Activated CD8-positive, alpha-beta memory T cell treated with anti-CD3 and anti-CD28 coated beads, Interleukin-2, amount 50 U/mL, for 48 hours (primary cell): ENCODE data around the gene PPP1R13B.

Experiments
- DNase-seq: peaks from one replicate; pipeline ENCODE4 v3.0.0-alpha.2; 2020

The PPP1R13B gene

DNA sequence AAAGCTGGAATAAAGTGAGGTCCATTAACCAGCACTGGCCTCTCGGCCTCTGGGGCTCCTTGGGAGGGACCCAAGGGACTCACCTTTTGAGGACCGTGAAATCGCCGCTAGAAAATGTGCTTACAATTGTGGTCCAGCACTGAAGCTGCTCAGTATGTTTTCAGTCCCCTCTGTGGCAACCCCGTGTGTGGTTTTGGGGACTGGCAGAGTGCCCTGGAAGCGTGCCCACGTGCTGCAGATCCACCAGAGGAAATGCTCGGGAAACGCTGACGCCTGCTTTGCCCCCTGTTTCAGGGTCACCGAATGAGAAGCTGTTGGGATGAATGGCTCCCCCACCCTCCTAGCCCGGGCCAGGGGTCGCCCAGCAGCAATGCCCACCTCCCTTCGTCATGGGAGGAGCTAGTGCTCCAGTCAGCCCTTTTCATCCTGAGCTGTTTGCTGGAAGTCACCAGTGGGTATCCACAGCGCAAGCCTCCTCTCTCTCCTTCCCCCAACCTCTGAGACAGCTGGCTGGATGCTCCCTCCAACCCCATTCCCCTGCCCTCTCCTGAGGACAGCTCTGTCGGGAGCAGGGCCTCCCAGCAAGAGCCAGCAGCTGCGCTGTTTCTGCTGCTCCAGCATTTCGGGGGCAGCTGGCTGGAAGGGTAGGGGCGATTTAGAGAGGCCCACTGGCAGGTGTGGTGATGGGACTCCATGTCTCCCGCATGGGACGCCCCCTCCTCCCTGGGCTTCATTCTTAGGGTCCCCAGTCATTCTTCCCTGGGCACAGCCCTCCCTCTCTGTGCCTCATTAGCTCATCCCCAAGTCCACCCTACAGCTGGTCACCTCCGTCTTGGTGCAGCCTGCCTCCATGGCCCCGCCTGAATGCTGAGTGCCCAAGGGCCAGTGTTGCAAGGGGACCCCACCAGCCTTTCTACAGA, 33.2 kb upstream of the PPP1R13B start:
- peak; percentile 61 for DNase-seq

- DNase-seq: no peak
These were observed 32.4 kb upstream of the PPP1R13B start for GRCh38 chr14:103879570-103880347.

DNA sequence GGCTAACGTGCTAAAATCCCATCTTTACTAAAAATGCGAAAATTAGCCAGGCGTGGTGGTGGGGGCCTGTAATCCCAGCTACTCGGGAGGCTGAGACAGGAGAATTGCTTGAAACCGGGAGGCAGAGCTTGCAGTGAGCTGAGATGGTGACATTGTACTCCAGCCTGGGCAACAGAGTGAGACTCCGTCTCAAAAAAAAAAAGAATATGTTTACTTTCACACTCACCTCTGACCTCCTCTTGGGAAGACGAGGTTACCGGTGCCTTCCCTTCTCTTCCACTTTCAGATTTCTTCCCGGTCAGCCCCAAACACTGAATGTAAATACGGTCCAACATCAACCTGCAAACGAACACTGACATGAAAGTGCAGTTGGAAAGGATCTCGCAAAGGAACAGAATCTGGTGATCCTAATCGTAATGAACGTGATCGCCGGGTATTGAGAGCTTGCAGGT, 31.8 kb upstream of the PPP1R13B start:
- DNase-seq: no peak

DNA sequence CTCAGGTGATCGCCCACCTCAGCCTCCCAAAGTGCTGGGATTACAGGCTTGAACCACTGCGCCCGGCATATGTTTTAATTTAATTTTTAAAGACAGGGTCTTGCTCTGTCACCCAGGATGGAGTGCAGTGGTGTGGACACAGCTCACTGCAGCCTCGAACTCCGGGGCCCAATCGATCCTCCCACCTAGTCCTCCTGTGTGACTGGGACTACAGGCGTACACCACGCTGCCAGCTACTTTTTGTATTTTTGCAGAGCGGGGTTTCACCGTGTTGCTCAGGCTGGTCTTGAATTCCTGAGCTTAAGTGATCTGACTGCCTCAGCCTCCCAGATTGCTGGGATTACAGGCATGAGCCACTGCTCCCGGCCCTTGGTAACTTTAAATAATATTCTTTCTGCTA, 30.8 kb upstream of the PPP1R13B start:
- no peak for DNase-seq

- no peak for DNase-seq
These were observed 27.6 kb upstream of the PPP1R13B start for GRCh38 chr14:103875010-103875409.

DNA sequence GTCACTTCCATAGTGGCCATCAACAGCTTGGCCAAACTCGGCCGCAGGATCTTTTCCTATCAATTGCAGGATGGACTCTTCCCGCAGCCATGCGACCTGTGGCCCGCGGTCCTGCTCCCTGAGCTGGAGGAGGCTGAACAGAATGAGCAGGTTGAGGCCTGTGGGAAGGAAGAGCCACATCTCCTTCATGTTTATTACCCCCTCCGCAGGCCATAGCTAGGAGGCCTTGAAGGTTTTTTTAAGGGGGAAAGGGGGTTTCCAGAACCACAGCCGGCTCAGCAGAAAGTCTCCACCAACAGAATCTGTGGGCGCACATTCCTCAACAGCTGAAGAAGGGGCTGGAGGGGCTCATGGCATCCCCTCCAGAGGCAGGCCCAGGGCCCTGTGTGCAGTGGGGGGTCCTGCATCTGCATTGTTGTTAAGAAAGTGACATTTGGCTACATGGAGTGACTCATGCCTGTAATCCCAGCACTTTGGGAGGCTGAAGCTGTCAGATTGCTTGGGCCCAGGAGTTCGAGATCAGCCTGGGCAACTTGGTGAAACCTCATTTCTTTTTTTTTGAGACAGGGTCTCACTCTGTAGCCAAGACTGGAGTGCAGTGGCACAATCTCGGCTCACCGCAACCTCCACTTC, 25.2 kb upstream of the PPP1R13B start:
- no peak for DNase-seq

DNA sequence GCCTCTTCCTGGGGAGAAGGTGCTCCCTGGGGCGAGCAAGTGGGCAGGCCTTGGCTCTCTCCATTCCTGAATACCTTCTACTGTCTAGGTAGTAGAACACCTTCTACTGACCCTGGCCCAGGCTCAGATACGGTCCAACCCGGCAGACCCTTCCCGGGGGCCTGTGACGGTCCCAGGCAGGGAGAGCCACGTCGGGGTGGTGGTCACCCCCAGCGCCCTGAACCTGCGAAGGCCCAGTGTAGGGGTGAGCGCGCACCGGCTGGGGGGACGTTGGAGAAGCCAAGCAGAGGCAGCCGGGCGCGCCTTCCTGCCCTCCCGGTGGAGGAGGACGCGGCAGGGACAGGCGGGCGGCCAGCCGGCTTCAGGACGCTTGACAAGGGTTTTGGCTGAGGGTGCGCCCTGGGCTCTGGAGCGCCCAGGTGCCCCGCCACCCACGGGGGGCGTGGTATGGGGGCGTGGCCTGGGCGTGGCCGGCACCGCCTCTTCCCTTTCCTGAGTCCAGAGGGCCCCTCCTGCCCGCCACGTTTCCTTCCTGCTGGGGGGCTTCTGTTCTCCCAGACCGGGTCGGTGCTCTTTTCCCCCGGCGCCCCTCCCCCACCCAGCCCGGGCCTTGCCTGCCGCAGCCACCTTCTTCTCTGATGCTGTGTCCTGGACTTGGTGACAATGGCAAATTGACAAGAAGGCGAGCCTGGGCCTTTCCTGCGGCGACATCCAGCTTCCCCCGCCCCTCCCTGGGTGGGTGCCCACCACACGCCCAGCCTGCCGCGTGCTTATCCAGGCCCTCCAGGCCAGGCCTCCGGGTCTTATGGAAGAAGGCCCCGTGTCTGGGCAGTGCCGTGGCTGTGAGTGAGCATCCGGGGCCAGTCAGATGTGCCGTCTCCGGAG, 24.5 kb upstream of the PPP1R13B start:
- DNase-seq: peak; percentile 90

DNA sequence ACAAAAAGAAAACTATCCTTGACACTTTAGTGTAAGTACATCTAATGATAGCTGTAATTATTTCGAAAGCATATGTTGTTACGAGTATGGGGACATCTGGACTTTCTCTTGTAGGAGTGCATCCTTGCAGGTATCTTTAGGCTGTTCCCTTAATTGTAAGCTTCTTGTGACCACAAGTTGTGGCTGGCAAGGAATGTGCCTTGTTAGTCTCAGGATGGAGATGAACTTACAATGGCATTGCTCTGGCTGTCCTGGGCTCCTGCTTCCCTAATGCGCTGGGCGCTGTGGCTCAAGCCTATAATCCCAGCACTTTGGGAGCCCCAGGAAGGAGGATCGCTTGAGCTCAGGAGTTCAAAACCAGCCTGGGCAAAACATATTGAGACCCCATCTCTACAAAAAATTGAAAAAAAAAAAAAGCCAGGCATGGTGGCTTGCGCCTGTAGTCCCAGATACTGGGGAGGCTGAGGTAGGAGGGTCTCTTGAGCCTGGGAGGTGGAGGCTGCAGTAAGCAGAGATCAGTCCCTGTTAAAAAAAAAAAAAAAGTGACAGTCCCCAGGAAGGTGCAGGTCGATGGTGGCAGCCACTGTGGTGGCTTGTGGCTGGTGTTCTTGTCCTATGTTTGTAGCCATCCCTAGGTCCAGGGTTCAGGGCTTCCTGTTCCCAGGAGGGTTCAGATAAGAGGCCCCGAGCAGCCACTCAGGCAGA, 23.7 kb upstream of the PPP1R13B start:
- no peak for DNase-seq

- DNase-seq: no peak
These were observed 22.9 kb upstream of the PPP1R13B start for GRCh38 chr14:103870144-103870876.

DNA sequence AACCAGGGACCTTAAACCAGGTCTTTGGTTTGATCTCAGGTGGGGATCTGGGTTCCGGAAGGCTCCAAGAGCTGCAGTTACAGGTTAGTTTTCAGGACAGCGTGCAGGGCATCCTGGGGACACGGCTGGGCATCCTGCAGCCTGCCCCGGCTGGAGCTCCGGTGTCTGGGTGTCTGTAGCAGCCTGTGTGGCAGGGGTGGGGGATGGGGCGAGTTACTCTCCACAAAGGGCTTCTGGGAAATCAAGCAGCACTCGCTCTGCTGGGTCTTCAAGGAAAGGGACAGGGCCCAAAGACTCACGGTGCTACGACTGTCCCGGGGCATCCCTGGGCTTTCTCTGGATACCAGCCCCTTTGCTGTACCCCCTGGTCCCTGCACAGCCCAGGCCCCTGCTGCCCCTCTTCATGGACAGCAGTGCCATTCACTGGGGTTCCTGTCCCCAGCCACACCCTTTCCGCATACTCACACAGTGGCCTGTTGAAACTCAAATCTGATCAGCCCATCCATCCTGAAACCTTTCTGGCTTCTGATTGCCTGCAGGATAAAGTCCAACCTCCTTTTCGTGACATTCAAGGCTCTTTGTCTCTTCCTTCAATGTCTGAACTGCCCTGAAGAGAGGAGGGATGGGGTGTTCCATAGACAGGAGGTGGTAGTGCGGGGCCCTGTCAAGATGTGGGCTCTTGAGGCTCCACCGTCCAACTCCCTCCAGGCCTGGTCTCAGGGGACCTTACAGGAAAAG, 22.2 kb upstream of the PPP1R13B start:
- no peak for DNase-seq

DNA sequence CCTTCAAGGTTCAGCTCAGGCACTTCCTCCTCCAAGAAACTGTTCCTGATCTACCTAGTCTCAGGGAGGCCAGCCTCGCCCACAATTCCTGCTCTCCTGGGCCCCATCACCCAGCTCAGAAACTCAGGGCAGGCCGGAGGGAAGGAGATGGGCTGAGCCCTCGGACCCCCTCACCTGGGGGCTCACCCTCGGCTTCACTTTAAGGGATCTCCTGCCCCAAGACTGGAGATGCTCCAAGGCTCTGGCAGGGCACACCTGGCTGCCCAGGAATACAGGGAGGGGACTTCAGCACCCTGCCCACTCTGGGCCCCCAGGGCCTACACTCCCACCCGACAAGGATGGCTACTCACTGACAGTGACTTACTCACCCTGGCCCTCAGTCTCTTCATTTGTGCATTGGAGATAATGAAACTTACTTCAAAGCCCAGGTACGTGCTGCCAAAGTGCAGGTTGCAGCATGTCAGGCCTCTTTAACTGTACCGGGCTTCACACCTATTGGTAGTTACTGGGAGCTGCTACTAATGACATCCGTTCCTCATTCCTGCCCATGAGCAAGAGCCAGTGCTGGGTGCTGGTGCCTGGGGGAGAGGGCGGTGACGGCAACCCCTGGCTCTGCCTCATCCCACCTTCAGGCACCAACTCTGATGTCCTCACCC, 21.0 kb upstream of the PPP1R13B start:
- no peak for DNase-seq

- DNase-seq: no peak
These were observed 20.2 kb upstream of the PPP1R13B start for GRCh38 chr14:103867523-103867953.

- DNase-seq: no peak
These were observed 19.6 kb upstream of the PPP1R13B start for GRCh38 chr14:103867020-103867419.

GRCh38 chr14:103863245-103863644, 15.9 kb upstream of the PPP1R13B start:
- no peak for DNase-seq

DNA sequence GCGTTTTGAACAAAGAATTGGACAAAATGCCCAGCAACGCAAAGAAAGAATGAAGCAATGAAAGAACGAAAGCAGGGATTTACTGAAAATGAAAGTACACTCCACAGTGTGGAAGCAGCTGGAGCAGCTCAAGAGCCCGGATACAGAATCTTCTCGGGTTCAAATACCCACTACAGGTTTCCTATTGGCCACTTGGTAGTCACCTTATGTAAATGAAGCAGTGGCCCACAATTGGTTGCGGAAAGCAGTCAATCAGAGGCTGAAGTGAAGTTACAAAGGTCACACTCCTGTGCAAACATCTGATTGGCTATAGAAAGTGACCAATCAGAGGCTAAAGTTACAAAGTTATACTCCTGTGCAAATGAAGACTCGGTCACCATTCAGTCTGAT, 15.0 kb upstream of the PPP1R13B start:
- DNase-seq: no peak

DNA sequence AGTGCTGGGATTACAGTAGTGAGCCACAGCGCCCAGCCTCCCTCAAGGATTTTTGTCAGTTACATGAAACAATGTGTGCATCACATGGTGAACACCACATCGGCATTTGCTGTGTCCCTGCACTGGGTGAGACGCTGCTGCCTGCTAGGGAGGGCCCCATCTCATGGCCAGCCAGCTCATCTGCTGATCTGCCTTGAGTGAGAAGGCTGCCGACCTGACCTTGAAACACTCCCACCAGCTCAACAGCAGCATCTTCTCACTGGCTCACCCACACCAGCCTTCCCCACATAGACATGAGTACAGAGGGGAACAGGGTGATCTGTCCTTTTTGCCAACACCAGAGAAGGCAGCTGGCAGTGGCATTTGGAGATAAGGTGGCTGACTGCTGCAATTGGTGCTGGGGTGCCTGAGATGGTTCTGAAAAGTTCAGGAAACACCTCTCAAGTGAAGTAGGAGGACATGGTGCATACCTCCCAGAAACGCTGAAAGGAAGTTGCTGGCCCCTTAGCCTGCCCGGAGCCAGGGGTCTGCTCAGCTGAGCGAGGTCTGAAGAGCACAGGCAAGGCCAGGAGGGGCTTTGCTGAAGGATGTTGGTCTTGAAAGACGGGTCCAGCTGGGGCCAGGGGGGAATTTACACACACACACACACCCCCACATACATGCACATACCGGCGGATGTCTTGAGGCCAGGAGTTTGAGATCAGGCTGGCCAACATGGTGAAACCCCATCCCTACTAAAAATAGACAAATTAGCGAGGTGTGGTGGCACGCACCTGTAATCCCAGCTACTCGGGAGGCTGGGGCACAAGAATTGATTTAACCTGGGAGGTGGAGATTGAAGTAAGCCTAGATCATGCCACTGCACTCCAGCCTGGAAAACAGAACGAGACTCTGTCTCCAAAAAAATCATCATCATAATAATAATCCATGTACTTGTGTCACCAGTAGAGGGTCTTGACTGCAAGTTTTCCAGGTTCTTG, 14.3 kb upstream of the PPP1R13B start:
- no peak for DNase-seq

GRCh38 chr14:103859416-103860202, 12.2 kb upstream of the PPP1R13B start:
- no peak for DNase-seq
